Lower leg skin (tissue), 3 donors: Measurements from ENCODE around the gene KIAA0930.

Experiments used
- POLR2A ChIP-seq, 2 donors: fragments of 450-650 bp; IDR thresholded peaks; one replicate each; pipeline ENCODE4 v1.6.1; 2016 to 2017; ENCODE audit warnings: antibody characterized with exemption in 2 of 2, mild to moderate bottlenecking in 1 of 2, moderate library complexity in 1 of 2
- TF ChIP-seq, protein P1 (sequence below), 3 donors: fragments of 450-650 bp; IDR thresholded peaks; one replicate each; pipeline ENCODE4 v1.5.1; 2016; ENCODE audit warnings: antibody characterized with exemption in 3 of 3, mild to moderate bottlenecking in 3 of 3, moderate library complexity in 2 of 3

- TF ChIP-seq, protein P1, sequence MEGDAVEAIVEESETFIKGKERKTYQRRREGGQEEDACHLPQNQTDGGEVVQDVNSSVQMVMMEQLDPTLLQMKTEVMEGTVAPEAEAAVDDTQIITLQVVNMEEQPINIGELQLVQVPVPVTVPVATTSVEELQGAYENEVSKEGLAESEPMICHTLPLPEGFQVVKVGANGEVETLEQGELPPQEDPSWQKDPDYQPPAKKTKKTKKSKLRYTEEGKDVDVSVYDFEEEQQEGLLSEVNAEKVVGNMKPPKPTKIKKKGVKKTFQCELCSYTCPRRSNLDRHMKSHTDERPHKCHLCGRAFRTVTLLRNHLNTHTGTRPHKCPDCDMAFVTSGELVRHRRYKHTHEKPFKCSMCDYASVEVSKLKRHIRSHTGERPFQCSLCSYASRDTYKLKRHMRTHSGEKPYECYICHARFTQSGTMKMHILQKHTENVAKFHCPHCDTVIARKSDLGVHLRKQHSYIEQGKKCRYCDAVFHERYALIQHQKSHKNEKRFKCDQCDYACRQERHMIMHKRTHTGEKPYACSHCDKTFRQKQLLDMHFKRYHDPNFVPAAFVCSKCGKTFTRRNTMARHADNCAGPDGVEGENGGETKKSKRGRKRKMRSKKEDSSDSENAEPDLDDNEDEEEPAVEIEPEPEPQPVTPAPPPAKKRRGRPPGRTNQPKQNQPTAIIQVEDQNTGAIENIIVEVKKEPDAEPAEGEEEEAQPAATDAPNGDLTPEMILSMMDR (IDR thresholded peaks at IDR 0.05): peak in 1 of 3 donors; percentile 17
- TF ChIP-seq POLR2A (IDR thresholded peaks at IDR 0.05): no peak
Observed at GRCh38 chr22:45163451-45164269, 77.0 kb downstream of the KIAA0930 start, which contains the start of gene NUP50.
